Measurements from ENCODE around the gene NUP62. TPM values are rescaled to one million over a fixed set of nuclear protein-coding genes. Genes with fewer than 3 reads are reported as not detected.

NUP62 gene
- total RNA-seq, 1 experiment from 2014 or later: 127 TPM

- Mint-ChIP-seq H3K4me1 (no peaks in the 10 kb centered on the region), H3K9me3 (no peaks in the 10 kb centered on the region), H3K27me3 (ENCODE audit: low read depth) (peaks cover 8% of the 10 kb centered on the region), H3K4me3 (no peak overlapping the region), H3K27ac (no peak overlapping the region), H3K36me3 (ENCODE audit: insufficient read depth in 1 of 3, low read depth in 3 of 3) (0 out of 7 replicates have a peak, but pooled peaks cover 0 to 3% (median 0%) of the 10 kb centered on the region in 3 experiments)
- H4K8ac ChIP-seq (replicated peaks; ENCODE audit: insufficient read length, low read depth, low read length): no peak overlapping the region
- H3K4ac ChIP-seq (ENCODE audit: low read depth, low read length): no peak overlapping the region
- TF ChIP-seq, protein P1, sequence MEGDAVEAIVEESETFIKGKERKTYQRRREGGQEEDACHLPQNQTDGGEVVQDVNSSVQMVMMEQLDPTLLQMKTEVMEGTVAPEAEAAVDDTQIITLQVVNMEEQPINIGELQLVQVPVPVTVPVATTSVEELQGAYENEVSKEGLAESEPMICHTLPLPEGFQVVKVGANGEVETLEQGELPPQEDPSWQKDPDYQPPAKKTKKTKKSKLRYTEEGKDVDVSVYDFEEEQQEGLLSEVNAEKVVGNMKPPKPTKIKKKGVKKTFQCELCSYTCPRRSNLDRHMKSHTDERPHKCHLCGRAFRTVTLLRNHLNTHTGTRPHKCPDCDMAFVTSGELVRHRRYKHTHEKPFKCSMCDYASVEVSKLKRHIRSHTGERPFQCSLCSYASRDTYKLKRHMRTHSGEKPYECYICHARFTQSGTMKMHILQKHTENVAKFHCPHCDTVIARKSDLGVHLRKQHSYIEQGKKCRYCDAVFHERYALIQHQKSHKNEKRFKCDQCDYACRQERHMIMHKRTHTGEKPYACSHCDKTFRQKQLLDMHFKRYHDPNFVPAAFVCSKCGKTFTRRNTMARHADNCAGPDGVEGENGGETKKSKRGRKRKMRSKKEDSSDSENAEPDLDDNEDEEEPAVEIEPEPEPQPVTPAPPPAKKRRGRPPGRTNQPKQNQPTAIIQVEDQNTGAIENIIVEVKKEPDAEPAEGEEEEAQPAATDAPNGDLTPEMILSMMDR (conservative IDR thresholded peaks at IDR 0.05): no peak
- no peak overlapping the region for H2BK120ac ChIP-seq (ENCODE audit: low read depth, low read length, poor library complexity, severe bottlenecking)
- no peak overlapping the region for H2BK20ac ChIP-seq (ENCODE audit: low read depth, low read length, poor library complexity, severe bottlenecking)
- H3K79me2 ChIP-seq (ENCODE audit: insufficient read depth, low read length): no peaks in the 10 kb centered on the region
- DNase-seq: no peak
- H3K9me3 ChIP-seq (ENCODE audit: control insufficient read depth, low read depth, low read length): no peaks in the 10 kb centered on the region
- no peaks in the 10 kb centered on the region for H3K79me1 ChIP-seq (ENCODE audit: insufficient read depth, low read depth, low read length, poor library complexity, severe bottlenecking)
- H2BK12ac ChIP-seq (ENCODE audit: insufficient read length, low read depth, low read length): no peak overlapping the region
- H3K27ac ChIP-seq (ENCODE audit: insufficient read length, low read depth, low read length): no peak overlapping the region
- H3K14ac ChIP-seq (ENCODE audit: insufficient read depth, low read length): no peak overlapping the region
- no CpG with 5 or more reads among the region's 6 CpGs for WGBS (ENCODE audit: extremely low coverage, insufficient read length, low lambda C conversion rate)
- no peaks in the 10 kb centered on the region for H3K4me1 ChIP-seq (ENCODE audit: insufficient read depth, low read length)
- H3K56ac ChIP-seq (ENCODE audit: insufficient read length, low read depth, low read length): no peak overlapping the region
- H3K27me3 ChIP-seq (ENCODE audit: insufficient read depth, low read length): no peaks in the 10 kb centered on the region
- no peaks in the 10 kb centered on the region for H3K23me2 ChIP-seq (ENCODE audit: insufficient read length, low read depth, low read length, poor library complexity, severe bottlenecking)
- no peak overlapping the region for H2AFZ ChIP-seq (ENCODE audit: low read length)
- H3K4me2 ChIP-seq (ENCODE audit: insufficient read depth, insufficient read length, low read length): no peak overlapping the region
- H3K23ac ChIP-seq (ENCODE audit: insufficient read length, low read depth, low read length): no peak overlapping the region
- no peak overlapping the region for H2BK15ac ChIP-seq (ENCODE audit: low read depth, low read length)
- H2AK5ac ChIP-seq (ENCODE audit: insufficient read length, low read length): no peak overlapping the region
- no peak overlapping the region for H2BK5ac ChIP-seq (ENCODE audit: insufficient read length, low read length)
- H4K20me1 ChIP-seq (ENCODE audit: control insufficient read depth, insufficient read depth, insufficient read length): peaks cover 3% of the 10 kb centered on the region
- H3T11ph ChIP-seq (ENCODE audit: low read length): no peak overlapping the region
- no peak overlapping the region for H4K5ac ChIP-seq (ENCODE audit: insufficient read length, low read depth, low read length)
- H4K91ac ChIP-seq (ENCODE audit: insufficient read length, low read depth, low read length): no peak overlapping the region
- H3K9ac ChIP-seq (ENCODE audit: extremely low read depth, insufficient read length, low read length): no peak overlapping the region
- no peak overlapping the region for H3K18ac ChIP-seq (ENCODE audit: insufficient read length, low read depth, low read length)
These were observed 43.5 kb upstream of the NUP62 start for GRCh38 chr19:49972841-49973240.
